Left ventricle myocardium inferior (tissue), 1 donor: Measurements from ENCODE around the gene AP3S2. TPM values are rescaled to one million over a fixed set of nuclear protein-coding genes. Genes with fewer than 3 reads are reported as not detected.

Experiments
- DNase-seq: peaks from one replicate; pipeline ENCODE4 v3.0.0-alpha.2; 2020
- H3K27ac ChIP-seq: fragments of 200-600 bp; replicated peaks from 2 replicates; pipeline ENCODE4 v1.8.0; 2021
- H3K27me3 ChIP-seq: fragments of 200-600 bp; 2 replicates; pipeline ENCODE4 v1.8.0; 2021; ENCODE audit warnings: low read depth
- H3K36me3 ChIP-seq: fragments of 200-600 bp; 2 replicates; pipeline ENCODE4 v1.8.0; 2021
- H3K4me1 ChIP-seq: fragments of 200-600 bp; 2 replicates; pipeline ENCODE4 v1.8.0; 2021
- H3K4me3 ChIP-seq: fragments of 200-600 bp; 2 replicates; pipeline ENCODE4 v1.8.0; 2021; ENCODE audit warnings: mild to moderate bottlenecking, moderate library complexity
- H3K9me3 ChIP-seq: fragments of 200-600 bp; replicated peaks from 2 replicates; pipeline ENCODE4 v1.8.0; 2021
- CTCF ChIP-seq: fragments of 200-600 bp; IDR thresholded peaks from 2 replicates; pipeline ENCODE4 v1.8.0; 2021; ENCODE audit warnings: antibody characterized with exemption, mild to moderate bottlenecking, borderline replicate concordance
- intact Hi-C: fragments of 100-400 bp; cut with micrococcal nuclease; formaldehyde crosslinking; loops from one replicate; pipeline ENCODE4 v1.11.0; 2022
- total RNA-seq: library from RNA; stranded (reverse); fragmentation: NEBNext Ultra II Directional; extraction: Animal tissue kit (Norgen Biotek cat#: 25700); gene quantifications from one replicate; pipeline ENCODE4 v1.2.1, GENCODE V29; 2021
- donor health status: DM: no; HTN: yes; CAD: no; lungs with severe emphysema.

Gene AP3S2
- total RNA-seq, 1 donor from 2014 or later: 44.1 TPM

- Histone ChIP-seq H3K4me1 (no peaks in the 10 kb centered on the region), H3K4me3 (no peak overlapping the region), H3K27me3 (no peaks in the 10 kb centered on the region), H3K36me3 (no peaks in the 10 kb centered on the region), H3K9me3 (no peaks in the 10 kb centered on the region), H3K27ac (no peak overlapping the region)
- no peak for DNase-seq
- intact Hi-C loops: no loop called here
- TF ChIP-seq CTCF: no peak
These were observed 42.4 kb upstream of the AP3S2 start for GRCh38 chr15:89936051-89936785.

GRCh38 chr15:89932880-89933279 is 39.1 kb upstream of the AP3S2 start:
- DNase-seq: no peak

GRCh38 chr15:89928421-89928820 is 34.6 kb upstream of the AP3S2 start:
- intact Hi-C loops: no loop called here
- Histone ChIP-seq H3K27ac (no peak overlapping the region), H3K36me3 (no peaks in the 10 kb centered on the region), H3K4me3 (no peak overlapping the region), H3K4me1 (no peaks in the 10 kb centered on the region), H3K9me3 (no peaks in the 10 kb centered on the region), H3K27me3 (no peaks in the 10 kb centered on the region)
- no peak for TF ChIP-seq CTCF
- no peak for DNase-seq

More at GRCh38 chr15:89932880-89933279, 39.1 kb upstream of the AP3S2 start:
- intact Hi-C loops: no loop called here
- no peaks in the 10 kb centered on the region for H3K27me3 ChIP-seq
- no peaks in the 10 kb centered on the region for H3K9me3 ChIP-seq
- no peaks in the 10 kb centered on the region for H3K36me3 ChIP-seq
- H3K4me1 ChIP-seq: no peaks in the 10 kb centered on the region
- no peak overlapping the region for H3K4me3 ChIP-seq
- no peak overlapping the region for H3K27ac ChIP-seq
- TF ChIP-seq CTCF: no peak

- no peak for DNase-seq
- H3K36me3 ChIP-seq: no peaks in the 10 kb centered on the region
- no peaks in the 10 kb centered on the region for H3K27me3 ChIP-seq
- no peaks in the 10 kb centered on the region for H3K9me3 ChIP-seq
- TF ChIP-seq CTCF: no peak
- intact Hi-C loops: no loop called here
- no peak overlapping the region for H3K27ac ChIP-seq
- no peak overlapping the region for H3K4me3 ChIP-seq
- H3K4me1 ChIP-seq: no peaks in the 10 kb centered on the region
These were observed 32.4 kb upstream of the AP3S2 start for GRCh38 chr15:89926158-89926557.

GRCh38 chr15:89917442-89918101 is 23.8 kb upstream of the AP3S2 start:
- no peak for DNase-seq

More at GRCh38 chr15:89917442-89918101, 23.8 kb upstream of the AP3S2 start:
- Histone ChIP-seq H3K27ac (no peak overlapping the region), H3K9me3 (no peaks in the 10 kb centered on the region), H3K36me3 (no peaks in the 10 kb centered on the region), H3K4me1 (peaks cover 9% of the 10 kb centered on the region), H3K27me3 (peaks cover 5% of the 10 kb centered on the region), H3K4me3 (no peak overlapping the region)
- intact Hi-C loops: no loop called here
- no peak for TF ChIP-seq CTCF
